RPMI7951 (cell line): ENCODE measurements around the gene ZNF621. TPM values are rescaled to one million over a fixed set of nuclear protein-coding genes. Genes with fewer than 3 reads are reported as not detected.

Source experiments
- total RNA-seq: library from RNA; depleted of rRNA; stranded (reverse); fragments of >200 nt; shearing (Covaris generic); gene quantifications from 2 replicates; pipeline ENCODE4 v1.2.3, GENCODE V29; 2014; rRNA removed

The ZNF621 gene
- total RNA-seq, 1 experiment from 2014 or later, result 10.8 TPM

Other genes starting within 250 kb of the ZNF621 start
- gene EIF1B, start 215.3 kb upstream of the ZNF621 start, total RNA-seq, result 30.6 and 42.2 TPM in 2 replicates
- gene ENTPD3, start 137.8 kb upstream of the ZNF621 start, total RNA-seq, result not detected in 2 replicates
- gene RPL14, start 67.6 kb upstream of the ZNF621 start, total RNA-seq, result 458 and 469 TPM in 2 replicates
- 6.3 and 7.6 TPM in 2 replicates for gene ZNF619, start 47.8 kb upstream of the ZNF621 start, total RNA-seq
- 1.4 and 1.5 TPM in 2 replicates for gene ZNF620, start 18.9 kb upstream of the ZNF621 start, total RNA-seq